Neural cell (in vitro differentiated cells): ENCODE results near the gene H1-8. TPM values are rescaled to one million over a fixed set of nuclear protein-coding genes. Genes with fewer than 3 reads are reported as not detected.

ENCODE experiments used
- H2AFZ ChIP-seq: fragments of 200-600, 300-800 bp; sonication (generic), shearing (Covaris generic); 2 replicates; pipeline ENCODE4 v1.6.0; 2014; ENCODE audit warnings: low read depth, mild to moderate bottlenecking, antibody characterized with exemption, low read length, moderate library complexity
- H3F3A ChIP-seq: fragments of 200-600 bp; shearing (Covaris generic); 2 replicates; pipeline ENCODE4 v1.6.1; 2016; ENCODE audit warnings: mild to moderate bottlenecking, moderate library complexity, mixed read lengths, antibody characterized with exemption, low read length; ENCODE audit not compliant: insufficient read depth, poor library complexity, severe bottlenecking
- H3K27ac ChIP-seq: fragments of 200-600, 300-800 bp; sonication (generic), shearing (Covaris generic); 2 replicates; pipeline ENCODE4 v1.5.1; 2014; ENCODE audit warnings: mild to moderate bottlenecking, low read length, moderate library complexity
- H3K27me3 ChIP-seq: fragments of 300-800, 200-600 bp; sonication (generic), shearing (Covaris generic); 2 replicates; pipeline ENCODE4 v1.6.0; 2014; ENCODE audit warnings: mild to moderate bottlenecking, low read depth, low read length, moderate library complexity; ENCODE audit not compliant: insufficient read depth
- H3K36me3 ChIP-seq: fragments of 300-800, 200-600 bp; sonication (generic), shearing (Covaris generic); 2 replicates; pipeline ENCODE4 v1.5.1; 2014; ENCODE audit warnings: mild to moderate bottlenecking, antibody characterized with exemption, low read length, moderate library complexity; ENCODE audit not compliant: insufficient read depth
- H3K4me2 ChIP-seq: fragments of 300-800, 200-600 bp; sonication (generic), shearing (Covaris generic); 2 replicates; pipeline ENCODE4 v1.6.0; 2014; ENCODE audit warnings: mild to moderate bottlenecking, low read length
- H3K4me3 ChIP-seq: fragments of 300-800, 200-600 bp; sonication (generic), shearing (Covaris generic); 2 replicates; pipeline ENCODE4 v1.5.1; 2014; ENCODE audit warnings: mild to moderate bottlenecking, low read length, moderate library complexity
- H3K79me2 ChIP-seq: fragments of 200-600 bp; shearing (Covaris generic); replicated peaks from 2 replicates; pipeline ENCODE4 v1.6.0; 2014; ENCODE audit warnings: mild to moderate bottlenecking, low read length, moderate library complexity; ENCODE audit not compliant: insufficient read depth
- H3K9ac ChIP-seq: fragments of 300-800, 200-600 bp; sonication (generic), shearing (Covaris generic); 2 replicates; pipeline ENCODE4 v1.6.1; 2016; ENCODE audit warnings: mild to moderate bottlenecking, low read length, mixed read lengths
- H3K9me2 ChIP-seq: fragments of 200-600 bp; shearing (Covaris generic); 2 replicates; pipeline ENCODE4 v1.6.1; 2016; ENCODE audit warnings: mild to moderate bottlenecking, low read length, mixed read lengths; ENCODE audit not compliant: insufficient read depth
- H3K9me3 ChIP-seq: fragments of 200-600, 300-800 bp; sonication (generic), shearing (Covaris generic); 2 replicates; pipeline ENCODE4 v1.6.1; 2016; ENCODE audit warnings: mild to moderate bottlenecking, mixed run types, low read length, moderate library complexity, mixed read lengths
- H4K20me1 ChIP-seq: fragments of 200-600 bp; shearing (Covaris generic); 2 replicates; pipeline ENCODE4 v1.6.1; 2016; ENCODE audit warnings: mild to moderate bottlenecking, mixed run types; ENCODE audit not compliant: insufficient read depth
- EP300 ChIP-seq: fragments of 450-650 bp; conservative IDR thresholded peaks from 2 replicates; pipeline ENCODE4 v1.6.1; 2014; ENCODE audit warnings: antibody characterized with exemption, mild to moderate bottlenecking, moderate library complexity; ENCODE audit not compliant: poor library complexity, severe bottlenecking
- EZH2 ChIP-seq: fragments of 200-600, 300-800 bp; shearing (Covaris generic), sonication (generic); IDR thresholded peaks from 2 replicates; pipeline ENCODE4 v1.6.1; 2014; ENCODE audit warnings: antibody characterized with exemption, low read length, borderline replicate concordance, mild to moderate bottlenecking; ENCODE audit not compliant: insufficient read depth, poor library complexity, severe bottlenecking
- MXI1 ChIP-seq: fragments of 450-650 bp; conservative IDR thresholded peaks from 2 replicates; pipeline ENCODE4 v1.6.1; 2014; ENCODE audit warnings: antibody characterized with exemption, mild to moderate bottlenecking; ENCODE audit not compliant: poor library complexity, severe bottlenecking
- POLR2AphosphoS5 ChIP-seq: IDR thresholded peaks from 2 replicates; pipeline ENCODE4 v1.6.1; 2012
- RAD21 ChIP-seq: fragments of 450-650 bp; conservative IDR thresholded peaks from 2 replicates; pipeline ENCODE4 v1.6.1; 2014; ENCODE audit warnings: antibody characterized with exemption, mild to moderate bottlenecking, moderate library complexity
- SMC3 ChIP-seq: fragments of 450-650 bp; conservative IDR thresholded peaks from 2 replicates; pipeline ENCODE4 v1.6.1; 2014; ENCODE audit warnings: antibody characterized with exemption, mild to moderate bottlenecking, moderate library complexity; ENCODE audit not compliant: poor library complexity
- TAF1 ChIP-seq: IDR thresholded peaks from 2 replicates; pipeline ENCODE4 v1.6.1; 2012; ENCODE audit warnings: low read depth
- polyA plus RNA-seq: library from polyadenylated mRNA; depleted of rRNA; stranded (reverse); fragments of >200 nt; gene quantifications from 2 replicates; pipeline ENCODE4 v1.2.3, GENCODE V29; 2014
- TF ChIP-seq, protein P1 (sequence below): IDR thresholded peaks from 2 replicates; pipeline ENCODE4 v1.6.1; 2012; ENCODE audit warnings: borderline replicate concordance
- TF ChIP-seq, protein P2 (sequence below): fragments of 450-650 bp; IDR thresholded peaks from 2 replicates; pipeline ENCODE4 v1.5.1; 2014; ENCODE audit warnings: antibody characterized with exemption, mild to moderate bottlenecking, moderate library complexity; ENCODE audit not compliant: poor library complexity, severe bottlenecking

The H1-8 gene
- polyA plus RNA-seq, 1 donor from 2014 or later, result not detected

DNA sequence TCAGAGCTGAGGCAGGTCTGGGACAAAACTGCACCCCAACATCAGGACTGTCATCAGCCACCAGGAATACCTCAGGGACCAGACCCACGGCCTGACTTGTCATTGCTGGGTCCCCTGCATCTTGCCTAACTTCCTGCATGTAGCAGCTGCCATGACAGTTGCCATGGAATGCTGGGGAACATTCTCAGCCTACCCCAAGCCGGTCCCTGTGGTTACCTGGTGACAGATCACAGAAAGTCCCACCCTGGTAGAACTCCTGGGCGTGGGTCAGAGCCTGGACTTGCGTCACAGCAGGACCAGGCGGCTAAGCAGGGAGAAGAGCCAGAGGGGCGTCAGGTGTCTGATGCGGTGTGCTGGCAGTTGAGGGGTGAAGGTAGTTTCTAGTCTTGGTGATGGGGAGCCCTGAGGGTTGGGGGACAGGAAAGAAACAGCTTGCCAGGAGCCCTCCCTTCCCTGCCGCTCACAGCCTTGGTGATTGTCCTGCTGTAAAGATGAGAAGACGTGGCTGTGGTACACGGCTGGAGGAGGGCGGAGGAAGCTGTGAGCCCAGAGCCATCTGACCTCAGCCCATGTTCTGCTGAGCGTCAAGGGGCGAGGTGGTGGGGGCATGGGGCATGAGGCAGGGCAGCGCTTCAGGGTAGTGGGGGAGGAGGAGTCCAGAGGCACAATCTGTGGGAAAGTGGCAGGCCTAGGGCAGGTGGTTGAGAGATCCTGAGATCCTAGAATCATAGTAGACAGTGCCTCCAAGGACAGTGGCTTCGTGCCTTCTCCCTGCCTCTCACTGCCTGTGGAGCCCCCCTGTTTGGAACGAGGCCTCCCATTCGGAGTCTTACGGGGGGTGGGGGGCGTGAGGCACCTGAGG lies 5.4 kb downstream of the H1-8 start:
- Histone ChIP-seq H3K9ac (no peak overlapping the region), H3K4me3 (no peak overlapping the region), H3K27ac (no peak overlapping the region), H3F3A (no peaks in the 10 kb centered on the region), H3K79me2 (no peaks in the 10 kb centered on the region), H3K36me3 (no peaks in the 10 kb centered on the region), H3K9me3 (no peaks in the 10 kb centered on the region), H4K20me1 (no peaks in the 10 kb centered on the region), H3K27me3 (no peaks in the 10 kb centered on the region), H3K9me2 (no peaks in the 10 kb centered on the region), H3K4me2 (no peak overlapping the region), H2AFZ (no peak overlapping the region)
- no peak for TF ChIP-seq EZH2
- TF ChIP-seq, protein P1, sequence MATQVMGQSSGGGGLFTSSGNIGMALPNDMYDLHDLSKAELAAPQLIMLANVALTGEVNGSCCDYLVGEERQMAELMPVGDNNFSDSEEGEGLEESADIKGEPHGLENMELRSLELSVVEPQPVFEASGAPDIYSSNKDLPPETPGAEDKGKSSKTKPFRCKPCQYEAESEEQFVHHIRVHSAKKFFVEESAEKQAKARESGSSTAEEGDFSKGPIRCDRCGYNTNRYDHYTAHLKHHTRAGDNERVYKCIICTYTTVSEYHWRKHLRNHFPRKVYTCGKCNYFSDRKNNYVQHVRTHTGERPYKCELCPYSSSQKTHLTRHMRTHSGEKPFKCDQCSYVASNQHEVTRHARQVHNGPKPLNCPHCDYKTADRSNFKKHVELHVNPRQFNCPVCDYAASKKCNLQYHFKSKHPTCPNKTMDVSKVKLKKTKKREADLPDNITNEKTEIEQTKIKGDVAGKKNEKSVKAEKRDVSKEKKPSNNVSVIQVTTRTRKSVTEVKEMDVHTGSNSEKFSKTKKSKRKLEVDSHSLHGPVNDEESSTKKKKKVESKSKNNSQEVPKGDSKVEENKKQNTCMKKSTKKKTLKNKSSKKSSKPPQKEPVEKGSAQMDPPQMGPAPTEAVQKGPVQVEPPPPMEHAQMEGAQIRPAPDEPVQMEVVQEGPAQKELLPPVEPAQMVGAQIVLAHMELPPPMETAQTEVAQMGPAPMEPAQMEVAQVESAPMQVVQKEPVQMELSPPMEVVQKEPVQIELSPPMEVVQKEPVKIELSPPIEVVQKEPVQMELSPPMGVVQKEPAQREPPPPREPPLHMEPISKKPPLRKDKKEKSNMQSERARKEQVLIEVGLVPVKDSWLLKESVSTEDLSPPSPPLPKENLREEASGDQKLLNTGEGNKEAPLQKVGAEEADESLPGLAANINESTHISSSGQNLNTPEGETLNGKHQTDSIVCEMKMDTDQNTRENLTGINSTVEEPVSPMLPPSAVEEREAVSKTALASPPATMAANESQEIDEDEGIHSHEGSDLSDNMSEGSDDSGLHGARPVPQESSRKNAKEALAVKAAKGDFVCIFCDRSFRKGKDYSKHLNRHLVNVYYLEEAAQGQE, result no peak
- no peak for TF ChIP-seq POLR2AphosphoS5
- TF ChIP-seq RAD21, result no peak
- TF ChIP-seq MXI1, result no peak

DNA sequence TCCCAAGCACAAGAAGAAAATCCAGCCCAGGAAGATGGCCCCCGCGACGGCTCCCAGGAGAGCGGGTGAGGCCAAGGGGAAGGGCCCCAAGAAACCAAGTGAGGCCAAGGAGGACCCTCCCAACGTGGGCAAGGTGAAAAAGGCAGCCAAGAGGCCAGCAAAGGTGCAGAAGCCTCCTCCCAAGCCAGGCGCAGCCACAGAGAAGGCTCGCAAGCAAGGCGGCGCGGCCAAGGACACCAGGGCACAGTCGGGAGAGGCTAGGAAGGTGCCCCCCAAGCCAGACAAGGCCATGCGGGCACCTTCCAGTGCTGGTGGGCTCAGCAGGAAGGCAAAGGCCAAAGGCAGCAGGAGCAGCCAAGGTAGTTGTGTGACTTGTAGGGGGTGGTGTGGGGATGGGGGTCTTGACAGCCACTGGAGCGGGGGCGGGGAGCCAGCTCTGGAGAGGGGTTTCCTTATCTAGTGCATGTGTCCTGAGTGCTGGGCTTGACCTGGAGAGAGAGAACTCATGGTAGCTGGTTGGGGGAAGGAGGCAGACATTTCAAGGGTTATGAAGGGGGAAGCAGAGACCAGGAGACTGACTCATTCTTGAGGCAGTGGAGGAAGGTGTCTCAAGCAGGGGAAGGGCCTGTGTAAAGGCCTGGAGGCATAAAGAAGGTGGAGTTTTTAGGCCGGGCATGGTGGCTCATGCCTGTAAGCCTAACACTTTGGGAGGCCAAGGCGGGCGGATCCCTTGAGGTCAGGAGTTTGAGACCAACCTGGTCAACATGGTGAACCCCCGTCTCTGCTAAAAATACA lies 6.2 kb downstream of the H1-8 start:
- TF ChIP-seq, protein P2, sequence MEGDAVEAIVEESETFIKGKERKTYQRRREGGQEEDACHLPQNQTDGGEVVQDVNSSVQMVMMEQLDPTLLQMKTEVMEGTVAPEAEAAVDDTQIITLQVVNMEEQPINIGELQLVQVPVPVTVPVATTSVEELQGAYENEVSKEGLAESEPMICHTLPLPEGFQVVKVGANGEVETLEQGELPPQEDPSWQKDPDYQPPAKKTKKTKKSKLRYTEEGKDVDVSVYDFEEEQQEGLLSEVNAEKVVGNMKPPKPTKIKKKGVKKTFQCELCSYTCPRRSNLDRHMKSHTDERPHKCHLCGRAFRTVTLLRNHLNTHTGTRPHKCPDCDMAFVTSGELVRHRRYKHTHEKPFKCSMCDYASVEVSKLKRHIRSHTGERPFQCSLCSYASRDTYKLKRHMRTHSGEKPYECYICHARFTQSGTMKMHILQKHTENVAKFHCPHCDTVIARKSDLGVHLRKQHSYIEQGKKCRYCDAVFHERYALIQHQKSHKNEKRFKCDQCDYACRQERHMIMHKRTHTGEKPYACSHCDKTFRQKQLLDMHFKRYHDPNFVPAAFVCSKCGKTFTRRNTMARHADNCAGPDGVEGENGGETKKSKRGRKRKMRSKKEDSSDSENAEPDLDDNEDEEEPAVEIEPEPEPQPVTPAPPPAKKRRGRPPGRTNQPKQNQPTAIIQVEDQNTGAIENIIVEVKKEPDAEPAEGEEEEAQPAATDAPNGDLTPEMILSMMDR, result no peak
- no peak for TF ChIP-seq POLR2AphosphoS5
- no peak for TF ChIP-seq TAF1
- TF ChIP-seq, protein P1, result no peak
- TF ChIP-seq SMC3, result no peak
- no peak for TF ChIP-seq EZH2
- no peak for TF ChIP-seq RAD21
- no peak for TF ChIP-seq EP300
- no peak for TF ChIP-seq MXI1
- Histone ChIP-seq H3K27me3 (no peaks in the 10 kb centered on the region), H3K4me3 (no peak overlapping the region), H3K79me2 (no peaks in the 10 kb centered on the region), H3K27ac (no peak overlapping the region), H3K9me3 (no peaks in the 10 kb centered on the region), H3K9me2 (no peaks in the 10 kb centered on the region), H4K20me1 (no peaks in the 10 kb centered on the region), H3K9ac (no peak overlapping the region), H3K36me3 (no peaks in the 10 kb centered on the region), H3F3A (no peaks in the 10 kb centered on the region), H2AFZ (no peak overlapping the region), H3K4me2 (no peak overlapping the region)
